ENCODE data around the gene ZNF225. TPM values are rescaled to one million over a fixed set of nuclear protein-coding genes. Genes with fewer than 3 reads are reported as not detected.

The ZNF225 gene
- 3.7 TPM for total RNA-seq

GRCh38 chr19:44113138-44113783 is at the start of gene ZNF225:
ZNF225 (plus strand) TSS chr19:44113399; CDS start chr19:44115828, 2,429 bp downstream.
- intact Hi-C loops (cut with DNase I) = loop anchor here (2.0 kb wide), 1 partner anchor 100 kb away; the partner anchor contains the start of gene ZNF227
- H3K27ac ChIP-seq = peak within 1 kb of the TSS; percentile 22
- H3K4me3 ChIP-seq = peak within 1 kb of the TSS; percentile 65 to 71

GRCh38 chr19:44066305-44066704 is 46.9 kb upstream of the ZNF225 start:
- H3K4me3 ChIP-seq = no peak overlapping the region
- H3K9me3 ChIP-seq = peaks cover 29% of the 10 kb centered on the region
- intact Hi-C loops (cut with DNase I) = no loop called here
- H3K27ac ChIP-seq = no peak overlapping the region
- no peaks in the 10 kb centered on the region for H3K27me3 ChIP-seq
- peaks cover 4% of the 10 kb centered on the region for H3K4me1 ChIP-seq
- DNase-seq (ENCODE audit: extremely low spot score in 2 of 2) = no peak
- H3K36me3 ChIP-seq = peaks cover 0 to 61% of the 10 kb centered on the region in 2 donors
- no peak for TF ChIP-seq POLR2A (IDR thresholded peaks at IDR 0.05)
- no peak for TF ChIP-seq POLR2AphosphoS5 (IDR thresholded peaks at IDR 0.05; ENCODE audit: insufficient read depth in 1 of 2, low read depth in 1 of 2)
- no peak for TF ChIP-seq CTCF (IDR thresholded peaks at IDR 0.05)

More at GRCh38 chr19:44113138-44113783, at the start of gene ZNF225:
- H3K36me3 ChIP-seq = peaks cover 0 to 32% of the 10 kb centered on the region in 2 donors
- peaks cover 10% of the 10 kb centered on the region for H3K4me1 ChIP-seq
- peaks cover 10% of the 10 kb centered on the region for H3K9me3 ChIP-seq
- DNase-seq (ENCODE audit: extremely low spot score in 2 of 2) = peak in 1 of 2 donors; percentile 98
- TF ChIP-seq POLR2AphosphoS5 (IDR thresholded peaks at IDR 0.05; ENCODE audit: insufficient read depth in 1 of 2, low read depth in 1 of 2) = peak; percentile 68 to 99
- no peak for TF ChIP-seq POLR2A (IDR thresholded peaks at IDR 0.05)
- peak in 1 of 3 experiments; percentile 2 for TF ChIP-seq CTCF (IDR thresholded peaks at IDR 0.05)
- no peaks in the 10 kb centered on the region for H3K27me3 ChIP-seq

- Histone ChIP-seq H3K9me3 (peaks cover 29% of the 10 kb centered on the region), H3K4me3 (no peak overlapping the region), H3K27me3 (no peaks in the 10 kb centered on the region), H3K4me1 (peaks cover 21% of the 10 kb centered on the region), H3K27ac (no peak overlapping the region), H3K36me3 (peaks cover 0 to 30% of the 10 kb centered on the region in 2 donors)
- TF ChIP-seq POLR2AphosphoS5 (IDR thresholded peaks at IDR 0.05; ENCODE audit: insufficient read depth in 1 of 2, low read depth in 1 of 2) = no peak
- TF ChIP-seq POLR2A (IDR thresholded peaks at IDR 0.05) = no peak
- TF ChIP-seq CTCF (IDR thresholded peaks at IDR 0.05) = no peak
- DNase-seq (ENCODE audit: extremely low spot score in 2 of 2) = no peak
- intact Hi-C loops (cut with DNase I) = no loop called here
These were observed 43.8 kb upstream of the ZNF225 start for GRCh38 chr19:44069415-44069814.

- intact Hi-C loops (cut with DNase I) = no loop called here
- H3K4me1 ChIP-seq = peaks cover 21% of the 10 kb centered on the region
- TF ChIP-seq CTCF (IDR thresholded peaks at IDR 0.05) = no peak
- peak; percentile 55 to 91 for TF ChIP-seq POLR2AphosphoS5 (IDR thresholded peaks at IDR 0.05; ENCODE audit: insufficient read depth in 1 of 2, low read depth in 1 of 2)
- peak in 1 of 2 donors; percentile 89 for DNase-seq (ENCODE audit: extremely low spot score in 2 of 2)
- peaks cover 7% of the 10 kb centered on the region for H3K9me3 ChIP-seq
- H3K27me3 ChIP-seq = no peaks in the 10 kb centered on the region
- H3K27ac ChIP-seq = no peak within 1 kb of the TSS
- peak within 1 kb of the TSS; percentile 62 to 76 for H3K4me3 ChIP-seq
- peaks cover 0 to 6% of the 10 kb centered on the region in 2 donors for H3K36me3 ChIP-seq
These were observed 41.2 kb upstream of the ZNF225 start, which contains the start of gene ZNF284 for GRCh38 chr19:44071824-44072542. ZNF284 (plus strand) TSS chr19:44072159; CDS start chr19:44076390, 4,231 bp downstream.
